GM23338 (cell line): ENCODE results near the gene XRN2.

ENCODE experiments used
- CTCF ChIP-seq, 2 experiments: fragments of 200-600 bp in 1 of 2; sonication (generic) in 1 of 2; conservative IDR thresholded peaks; 2 replicates each; pipeline versions ENCODE4 v1.5.1 to v1.6.1; 2016 to 2017; ENCODE audit warnings: antibody characterized with exemption in 2 of 2, low read depth in 2 of 2, mild to moderate bottlenecking in 2 of 2, moderate library complexity in 1 of 2
- POLR2AphosphoS5 ChIP-seq: IDR thresholded peaks from 2 replicates; pipeline ENCODE4 v1.6.1; 2016; ENCODE audit warnings: antibody characterized with exemption, low read depth

- no peak for TF ChIP-seq POLR2AphosphoS5
- TF ChIP-seq CTCF (conservative IDR thresholded peaks at IDR 0.05; ENCODE audit: low read depth in 2 of 2): no peak
Measured at GRCh38 chr20:21364413-21364812, 61.3 kb downstream of the XRN2 start.
